Muscle layer of duodenum (tissue), 2 donors: ENCODE results near the gene DMRTC2.
A peak's percentile ranks its signal among the peaks of the same experiment; 100 is the strongest.

Experiments
- H3K27ac ChIP-seq: one replicate; pipeline ENCODE4 v1.7.0; 2013; ENCODE audit warnings: mild to moderate bottlenecking, low read length
- H3K27me3 ChIP-seq: one replicate; pipeline ENCODE4 v1.7.0; 2013; ENCODE audit warnings: low read depth, mild to moderate bottlenecking, control low read depth, low read length
- H3K36me3 ChIP-seq, 2 donors: one replicate each; pipeline ENCODE4 v1.7.0; 2013; ENCODE audit warnings: low read length in 2 of 2, control low read depth in 1 of 2, mild to moderate bottlenecking in 1 of 2; ENCODE audit not compliant: insufficient read depth in 2 of 2, control insufficient read depth in 1 of 2
- H3K4me1 ChIP-seq, 2 donors: one replicate each; pipeline ENCODE4 v1.7.0; 2013; ENCODE audit warnings: low read length in 2 of 2, mild to moderate bottlenecking in 2 of 2, control low read depth in 1 of 2, moderate library complexity in 1 of 2; ENCODE audit not compliant: insufficient read depth in 2 of 2, control insufficient read depth in 1 of 2
- H3K4me3 ChIP-seq, 2 donors: one replicate each; pipeline ENCODE4 v1.7.0; 2013; ENCODE audit warnings: low read length in 2 of 2, low read depth in 1 of 2, mild to moderate bottlenecking in 1 of 2
- H3K9me3 ChIP-seq, 2 donors: one replicate each; pipeline ENCODE4 v1.7.0; 2013; ENCODE audit warnings: low read length in 2 of 2, control low read depth in 1 of 2, mild to moderate bottlenecking in 1 of 2; ENCODE audit not compliant: control insufficient read depth in 1 of 2
- donor health status: healthy.

DMRTC2 gene

GRCh38 chr19:41848666-41849065, 3.8 kb downstream of the DMRTC2 start:
- no peak overlapping the region for H3K4me3 ChIP-seq
- no peak overlapping the region for H3K27ac ChIP-seq
- no peaks in the 10 kb centered on the region for H3K4me1 ChIP-seq
- H3K9me3 ChIP-seq, result no peaks in the 10 kb centered on the region
- no peaks in the 10 kb centered on the region for H3K27me3 ChIP-seq
- no peaks in the 10 kb centered on the region for H3K36me3 ChIP-seq

- H3K9me3 ChIP-seq, result no peaks in the 10 kb centered on the region
- H3K27ac ChIP-seq, result no peak overlapping the region
- no peaks in the 10 kb centered on the region for H3K4me1 ChIP-seq
- H3K36me3 ChIP-seq, result no peaks in the 10 kb centered on the region
- H3K27me3 ChIP-seq, result no peaks in the 10 kb centered on the region
- H3K4me3 ChIP-seq, result no peak overlapping the region
These were observed 4.2 kb downstream of the DMRTC2 start for GRCh38 chr19:41849067-41849466.

GRCh38 chr19:41850381-41850780, 5.5 kb downstream of the DMRTC2 start:
- no peaks in the 10 kb centered on the region for H3K4me1 ChIP-seq
- no peaks in the 10 kb centered on the region for H3K36me3 ChIP-seq
- no peak overlapping the region for H3K4me3 ChIP-seq
- no peak overlapping the region for H3K27ac ChIP-seq
- no peaks in the 10 kb centered on the region for H3K27me3 ChIP-seq
- H3K9me3 ChIP-seq, result no peaks in the 10 kb centered on the region

GRCh38 chr19:41851456-41851855, 6.6 kb downstream of the DMRTC2 start:
- H3K27ac ChIP-seq, result no peak overlapping the region
- no peaks in the 10 kb centered on the region for H3K36me3 ChIP-seq
- H3K4me1 ChIP-seq, result no peaks in the 10 kb centered on the region
- no peak overlapping the region for H3K4me3 ChIP-seq
- H3K9me3 ChIP-seq, result no peaks in the 10 kb centered on the region
- no peaks in the 10 kb centered on the region for H3K27me3 ChIP-seq

GRCh38 chr19:41853344-41853743, 8.5 kb downstream of the DMRTC2 start:
- Histone ChIP-seq H3K36me3 (no peaks in the 10 kb centered on the region), H3K4me1 (no peaks in the 10 kb centered on the region)

GRCh38 chr19:41853768-41854167, 8.9 kb downstream of the DMRTC2 start:
- no peak overlapping the region for H3K4me3 ChIP-seq
- H3K4me1 ChIP-seq, result no peaks in the 10 kb centered on the region
- no peaks in the 10 kb centered on the region for H3K27me3 ChIP-seq
- H3K36me3 ChIP-seq, result no peaks in the 10 kb centered on the region
- no peaks in the 10 kb centered on the region for H3K9me3 ChIP-seq
- no peak overlapping the region for H3K27ac ChIP-seq

More at GRCh38 chr19:41853344-41853743, 8.5 kb downstream of the DMRTC2 start:
- Histone ChIP-seq H3K27me3 (no peaks in the 10 kb centered on the region), H3K9me3 (no peaks in the 10 kb centered on the region), H3K4me3 (no peak overlapping the region), H3K27ac (no peak overlapping the region)

- Histone ChIP-seq H3K36me3 (peaks cover 27 to 32% of the 10 kb centered on the region in 2 donors), H3K27ac (peak overlapping the region; percentile 98), H3K4me1 (peaks cover 20 to 32% of the 10 kb centered on the region in 2 donors), H3K4me3 (peak overlapping the region; percentile 28 to 87), H3K9me3 (no peaks in the 10 kb centered on the region), H3K27me3 (no peaks in the 10 kb centered on the region)
These were observed 14.4 kb downstream of the DMRTC2 start for GRCh38 chr19:41859213-41859617.

GRCh38 chr19:41859618-41860418, 15.0 kb downstream of the DMRTC2 start, which contains the start of gene RPS19:
Gene RPS19, plus strand, starts transcription at chr19:41860255. Its CDS starts 520 bp downstream, at chr19:41860775.
- peak within 1 kb of the TSS; percentile 98 for H3K27ac ChIP-seq
- H3K9me3 ChIP-seq, result no peaks in the 10 kb centered on the region
- peak within 1 kb of the TSS; percentile 84 to 87 for H3K4me3 ChIP-seq
- peaks cover 22 to 32% of the 10 kb centered on the region in 2 donors for H3K4me1 ChIP-seq
- H3K27me3 ChIP-seq, result no peaks in the 10 kb centered on the region
- H3K36me3 ChIP-seq, result peaks cover 33 to 38% of the 10 kb centered on the region in 2 donors

GRCh38 chr19:41860419-41861115, 15.7 kb downstream of the DMRTC2 start:
- Histone ChIP-seq H3K36me3 (peaks cover 38 to 45% of the 10 kb centered on the region in 2 donors), H3K27ac (peak overlapping the region; percentile 98), H3K4me1 (peaks cover 22 to 32% of the 10 kb centered on the region in 2 donors), H3K9me3 (no peaks in the 10 kb centered on the region), H3K27me3 (no peaks in the 10 kb centered on the region), H3K4me3 (peak overlapping the region; percentile 84 to 87)

GRCh38 chr19:41861116-41861768, 16.4 kb downstream of the DMRTC2 start:
- Histone ChIP-seq H3K36me3 (peaks cover 40 to 46% of the 10 kb centered on the region in 2 donors), H3K27ac (peak overlapping the region; percentile 98), H3K9me3 (no peaks in the 10 kb centered on the region), H3K4me3 (peak overlapping the region; percentile 84 to 87), H3K4me1 (peaks cover 22 to 32% of the 10 kb centered on the region in 2 donors), H3K27me3 (no peaks in the 10 kb centered on the region)

- Histone ChIP-seq H3K4me1 (peaks cover 22 to 32% of the 10 kb centered on the region in 2 donors), H3K9me3 (no peaks in the 10 kb centered on the region), H3K27me3 (no peaks in the 10 kb centered on the region), H3K4me3 (peak overlapping the region; percentile 84 to 87), H3K27ac (peak overlapping the region; percentile 98), H3K36me3 (peaks cover 43 to 46% of the 10 kb centered on the region in 2 donors)
These were observed 17.0 kb downstream of the DMRTC2 start for GRCh38 chr19:41861846-41862245.
